Thyroid gland (tissue), 4 donors: ENCODE measurements around the gene BTBD16. TPM values are rescaled to one million over a fixed set of nuclear protein-coding genes. Genes with fewer than 3 reads are reported as not detected.

Experiments used
- DNase-seq, 2 donors: peaks; one replicate each; pipeline ENCODE4 v3.0.0-alpha.2; 2019
- H3K27ac ChIP-seq, 3 donors: fragments of 200-600 bp; sonication (generic); 1 replicate in 2 of 3; 2 replicates in 1 of 3; pipeline ENCODE4 v1.5.1; 2016 to 2019; ENCODE audit warnings: mild to moderate bottlenecking in 1 of 3, moderate library complexity in 1 of 3
- H3K27me3 ChIP-seq: fragments of 200-600 bp; sonication (generic); one replicate; pipeline ENCODE4 v1.5.1; 2019
- H3K36me3 ChIP-seq, 2 donors: fragments of 200-600 bp; sonication (generic); one replicate each; pipeline ENCODE4 v1.5.1; 2016 to 2019
- H3K4me1 ChIP-seq, 2 donors: fragments of 200-600 bp; sonication (generic); one replicate each; pipeline ENCODE4 v1.5.1; 2017 to 2019
- H3K4me3 ChIP-seq, 3 donors: fragments of 200-600 bp; sonication (generic); replicated peaks in 1 of 3; 1 replicate in 2 of 3; 2 replicates in 1 of 3; pipeline ENCODE4 v1.5.1; 2016; ENCODE audit warnings: mild to moderate bottlenecking in 1 of 3
- H3K9me3 ChIP-seq: fragments of 200-600 bp; sonication (generic); one replicate; pipeline ENCODE4 v1.5.1; 2017
- POLR2A ChIP-seq, 2 donors: fragments of 450-650 bp; IDR thresholded peaks; one replicate each; pipeline ENCODE4 v1.6.1; 2017; ENCODE audit warnings: antibody characterized with exemption in 2 of 2, mild to moderate bottlenecking in 2 of 2, moderate library complexity in 1 of 2
- WGBS, 2 donors: methylation state at CpG; one replicate each; pipeline ENCODE4 v1.1.5; 2017; 5-methylcytosine and 5-hydroxymethylcytosine counted together
- intact Hi-C: fragments of 100-400 bp; cut with DNase I; formaldehyde crosslinking; loops from one replicate; pipeline ENCODE4 v1.15.1; 2023
- total RNA-seq, 4 donors: library from RNA; depleted of rRNA; stranded (reverse); fragments of >200 nt; gene quantifications; one replicate each; pipeline ENCODE4 v1.2.3, GENCODE V29; 2016
- TF ChIP-seq, protein P1 (sequence below), 6 experiments: fragments of 200-600 bp in 3 of 6; fragments of 450-650 bp in 3 of 6; sonication (generic) in 3 of 6; IDR thresholded peaks; one replicate each; pipeline ENCODE4 v1.5.1; 2016 to 2019; ENCODE audit warnings: antibody characterized with exemption in 6 of 6, mild to moderate bottlenecking in 2 of 6, inconsistent platforms in 1 of 6, moderate library complexity in 1 of 6

BTBD16 gene
- total RNA-seq, 4 donors from 2014 or later = 0.11 TPM; not detected in 3

- Histone ChIP-seq H3K36me3 (no peaks in the 10 kb centered on the region), H3K9me3 (no peaks in the 10 kb centered on the region), H3K27me3 (no peaks in the 10 kb centered on the region), H3K4me1 (no peaks in the 10 kb centered on the region), H3K4me3 (no peak overlapping the region), H3K27ac (no peak overlapping the region)
- WGBS, 2 donors = 78 to 81% methylated on average over 10 of the region's 10 CpGs
- TF ChIP-seq, protein P1, sequence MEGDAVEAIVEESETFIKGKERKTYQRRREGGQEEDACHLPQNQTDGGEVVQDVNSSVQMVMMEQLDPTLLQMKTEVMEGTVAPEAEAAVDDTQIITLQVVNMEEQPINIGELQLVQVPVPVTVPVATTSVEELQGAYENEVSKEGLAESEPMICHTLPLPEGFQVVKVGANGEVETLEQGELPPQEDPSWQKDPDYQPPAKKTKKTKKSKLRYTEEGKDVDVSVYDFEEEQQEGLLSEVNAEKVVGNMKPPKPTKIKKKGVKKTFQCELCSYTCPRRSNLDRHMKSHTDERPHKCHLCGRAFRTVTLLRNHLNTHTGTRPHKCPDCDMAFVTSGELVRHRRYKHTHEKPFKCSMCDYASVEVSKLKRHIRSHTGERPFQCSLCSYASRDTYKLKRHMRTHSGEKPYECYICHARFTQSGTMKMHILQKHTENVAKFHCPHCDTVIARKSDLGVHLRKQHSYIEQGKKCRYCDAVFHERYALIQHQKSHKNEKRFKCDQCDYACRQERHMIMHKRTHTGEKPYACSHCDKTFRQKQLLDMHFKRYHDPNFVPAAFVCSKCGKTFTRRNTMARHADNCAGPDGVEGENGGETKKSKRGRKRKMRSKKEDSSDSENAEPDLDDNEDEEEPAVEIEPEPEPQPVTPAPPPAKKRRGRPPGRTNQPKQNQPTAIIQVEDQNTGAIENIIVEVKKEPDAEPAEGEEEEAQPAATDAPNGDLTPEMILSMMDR (IDR thresholded peaks at IDR 0.05) = no peak
- no peak for TF ChIP-seq POLR2A (IDR thresholded peaks at IDR 0.05)
- intact Hi-C loops = loop anchor here (10.0 kb wide), 1 partner anchor 411 kb away; no protein-coding TSS in a partner anchor
- no peak for DNase-seq
Observed at GRCh38 chr10:122293156-122293960, 22.3 kb downstream of the BTBD16 start.

DNA sequence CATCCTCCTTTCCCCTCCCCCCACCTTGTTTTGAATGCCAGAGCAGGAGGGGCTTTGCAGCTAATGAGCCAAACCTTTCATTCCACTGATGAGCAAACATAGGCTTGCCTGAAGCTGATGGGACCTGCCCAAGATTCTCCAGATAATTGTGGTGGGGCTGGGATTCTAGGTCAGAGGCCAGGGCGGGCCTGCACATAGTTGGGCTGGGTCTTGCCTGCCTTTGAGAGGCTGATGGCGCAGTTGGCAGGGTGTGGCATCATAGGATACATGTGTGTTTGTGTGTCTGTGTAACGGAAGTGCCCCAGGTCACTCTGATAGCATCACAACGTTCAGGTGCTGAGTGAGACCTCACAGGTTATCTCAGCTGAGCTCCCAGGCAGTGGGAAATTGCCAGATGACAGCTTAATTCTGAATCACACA is 22.9 kb downstream of the BTBD16 start:
- intact Hi-C loops = loop anchor here (10.0 kb wide), 1 partner anchor 411 kb away; no protein-coding TSS in a partner anchor

GRCh38 chr10:122294511-122295450 is 23.7 kb downstream of the BTBD16 start:
- Histone ChIP-seq H3K4me3 (no peak overlapping the region), H3K27me3 (no peaks in the 10 kb centered on the region), H3K9me3 (no peaks in the 10 kb centered on the region), H3K36me3 (no peaks in the 10 kb centered on the region), H3K4me1 (peaks cover 0 to 3% of the 10 kb centered on the region in 2 donors), H3K27ac (no peak overlapping the region)
- 93% methylated on average over 7 to 11 of the region's 12 CpGs for WGBS, 2 donors
- TF ChIP-seq POLR2A (IDR thresholded peaks at IDR 0.05) = no peak
- TF ChIP-seq, protein P1 (IDR thresholded peaks at IDR 0.05) = no peak
- no peak for DNase-seq
- intact Hi-C loops = loop anchor here (5.0 to 10.0 kb wide), 3 partner anchors 48 to 410 kb away; no protein-coding TSS in a partner anchor

More for the DNA sequence above, 22.9 kb downstream of the BTBD16 start:
- Histone ChIP-seq H3K36me3 (no peaks in the 10 kb centered on the region), H3K27ac (no peak overlapping the region), H3K9me3 (no peaks in the 10 kb centered on the region), H3K4me1 (peaks cover 0 to 2% of the 10 kb centered on the region in 2 donors), H3K4me3 (no peak overlapping the region), H3K27me3 (no peaks in the 10 kb centered on the region)
- TF ChIP-seq, protein P1 (IDR thresholded peaks at IDR 0.05) = no peak
- no peak for TF ChIP-seq POLR2A (IDR thresholded peaks at IDR 0.05)
- no peak for DNase-seq
- WGBS, 2 donors = 81 to 86% methylated on average over 4 of the region's 4 CpGs

DNA sequence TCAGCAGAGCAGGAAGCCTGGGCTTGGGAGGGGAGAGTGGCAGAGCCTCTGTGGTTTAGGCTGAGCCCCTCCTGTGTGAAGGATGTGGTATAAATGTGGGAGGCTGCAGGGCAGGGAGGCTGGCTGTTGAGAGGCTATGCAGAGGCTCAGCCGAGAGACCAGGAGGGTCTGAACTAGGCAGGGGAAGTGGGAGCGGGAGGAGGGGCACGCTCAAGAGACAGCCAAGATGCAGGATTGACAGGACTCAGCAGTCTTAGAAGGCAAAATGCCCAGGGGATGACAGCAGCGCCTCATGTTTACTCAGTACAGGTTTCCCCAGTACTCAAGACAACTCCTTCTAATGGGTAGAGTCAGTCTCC is 24.3 kb downstream of the BTBD16 start:
- Histone ChIP-seq H3K9me3 (no peaks in the 10 kb centered on the region), H3K27ac (no peak overlapping the region), H3K4me3 (no peak overlapping the region), H3K4me1 (peaks cover 0 to 3% of the 10 kb centered on the region in 2 donors), H3K27me3 (no peaks in the 10 kb centered on the region), H3K36me3 (no peaks in the 10 kb centered on the region)
- 73 to 87% methylated on average over 4 of the region's 4 CpGs for WGBS, 2 donors
- DNase-seq = no peak
- no peak for TF ChIP-seq POLR2A (IDR thresholded peaks at IDR 0.05)
- TF ChIP-seq, protein P1 (IDR thresholded peaks at IDR 0.05) = no peak
- intact Hi-C loops = loop anchor here (5.0 to 10.0 kb wide), 3 partner anchors 47 to 409 kb away; no protein-coding TSS in a partner anchor
